Endometrial microvascular endothelial cells (primary cell): ENCODE data around the gene UST. TPM values are rescaled to one million over a fixed set of nuclear protein-coding genes. Genes with fewer than 3 reads are reported as not detected.

ENCODE experiments used
- in situ Hi-C: cut with HindIII; loops from 2 replicates; pipeline ENCODE4 v1.10.0; 2017; ENCODE audit warnings: low sequenced_read_pairs, low pct_unique_long_range_greater_than_20kb; ENCODE audit errors: inconsistent ontology term
- total RNA-seq: library from RNA; depleted of rRNA; stranded (reverse); fragments of >200 nt; gene quantifications from one replicate; pipeline ENCODE4 v1.2.3, GENCODE V29; 2015; ENCODE audit errors: inconsistent ontology term

Gene UST
- total RNA-seq, 1 donor from 2014 or later = 0.09 TPM

DNA sequence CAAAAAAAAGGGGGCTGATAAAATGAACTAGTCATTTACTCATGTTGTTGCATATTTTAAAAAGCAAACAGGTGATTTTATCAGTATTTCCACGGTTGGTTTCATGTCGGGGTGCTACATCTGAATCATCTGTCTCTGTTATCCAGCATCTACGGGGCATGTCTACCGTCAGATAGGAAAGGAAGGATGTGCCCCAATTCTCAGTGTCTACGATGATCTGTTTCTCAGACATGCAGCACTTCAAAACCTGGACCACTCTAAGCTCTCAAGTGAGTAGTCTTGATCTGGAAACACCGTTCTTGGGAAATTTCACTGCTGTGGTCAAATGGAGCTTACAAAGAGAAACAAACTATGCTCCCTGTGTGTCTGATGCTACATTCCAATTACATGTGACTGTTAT is 330.4 kb downstream of the UST start:
- in situ Hi-C loops = no loop called here

GRCh38 chr6:149078211-149078782 is 331.5 kb downstream of the UST start:
- in situ Hi-C loops = no loop called here

DNA sequence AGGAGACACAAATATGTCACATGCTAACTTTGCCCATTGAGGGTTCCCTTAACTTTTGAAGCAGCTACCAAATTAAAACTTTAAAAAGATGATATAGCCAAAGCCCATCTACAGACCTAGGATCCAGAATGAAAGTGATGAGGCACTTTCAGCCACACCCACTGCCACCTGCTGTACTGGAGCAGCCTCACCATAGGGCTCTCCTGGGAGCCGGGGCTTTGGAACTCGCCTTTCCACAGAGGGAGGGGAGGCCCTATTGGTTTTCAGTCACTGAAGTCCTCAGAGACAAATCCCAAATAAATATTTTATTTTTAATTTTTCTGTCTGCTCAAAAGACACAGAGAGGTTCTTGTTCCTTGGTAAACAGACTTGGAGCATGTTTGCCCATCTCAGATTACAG is 332.6 kb downstream of the UST start:
- in situ Hi-C loops = no loop called here

GRCh38 chr6:149079911-149080491 is 333.2 kb downstream of the UST start:
- in situ Hi-C loops = no loop called here

GRCh38 chr6:149080511-149080910 is 333.7 kb downstream of the UST start:
- in situ Hi-C loops = no loop called here

GRCh38 chr6:149081281-149081680 is 334.5 kb downstream of the UST start:
- in situ Hi-C loops = no loop called here

- in situ Hi-C loops = no loop called here
Measured at GRCh38 chr6:149082320-149082719, 335.5 kb downstream of the UST start.

- in situ Hi-C loops = no loop called here
Measured at GRCh38 chr6:149084026-149084425, 337.2 kb downstream of the UST start.

DNA sequence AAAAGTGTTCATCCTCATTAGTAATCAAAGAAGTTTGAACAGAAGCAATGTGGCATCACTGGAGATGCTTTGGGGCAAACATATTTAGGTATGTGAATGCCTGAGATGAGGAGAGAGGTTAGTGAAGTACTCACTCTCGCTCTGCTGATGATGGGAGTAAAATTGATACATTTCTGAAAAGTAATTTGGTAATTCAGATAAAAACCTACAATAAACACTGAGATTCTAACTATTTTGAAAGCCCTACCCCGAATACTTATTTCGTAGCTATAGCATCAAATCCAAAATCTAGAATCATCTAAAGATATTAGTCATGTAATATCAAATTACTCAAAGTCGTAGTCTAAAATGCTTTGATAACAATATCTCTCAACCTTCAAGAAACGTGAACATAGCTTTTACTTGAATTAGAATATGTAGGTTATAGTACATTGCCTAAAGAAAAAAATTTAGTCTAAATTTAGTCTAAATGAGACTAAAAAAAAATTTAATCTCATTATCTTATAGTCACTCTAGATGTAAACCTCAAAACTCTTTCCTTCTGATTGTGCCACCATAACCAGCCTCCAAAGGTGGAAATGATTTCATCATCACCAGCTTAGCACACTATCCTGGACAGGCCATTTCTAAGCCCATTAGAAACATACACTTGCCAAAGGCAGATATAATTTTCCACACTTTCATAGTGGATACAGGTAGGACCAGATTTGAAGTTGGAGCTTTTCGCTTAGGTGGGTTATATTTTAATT is 338.2 kb downstream of the UST start:
- in situ Hi-C loops = no loop called here

DNA sequence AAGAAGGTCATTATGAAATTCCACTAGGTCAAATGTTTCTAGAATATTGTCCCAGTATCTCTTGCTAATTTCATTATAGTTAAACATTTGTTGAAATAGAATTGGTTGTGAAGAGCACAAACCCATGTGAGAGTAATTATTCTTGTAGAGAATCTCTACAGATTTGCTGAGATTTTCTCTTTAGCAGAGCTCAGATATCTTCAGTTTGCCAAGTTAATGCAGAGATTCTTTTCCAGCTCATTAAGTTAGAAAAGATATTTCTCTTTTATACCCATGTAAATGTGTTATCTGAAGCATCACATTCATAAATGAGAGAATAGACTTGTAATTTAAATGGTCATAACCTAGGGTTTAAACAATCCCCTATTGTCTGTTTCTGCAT is 338.7 kb downstream of the UST start:
- in situ Hi-C loops = no loop called here

- in situ Hi-C loops = no loop called here
Measured at GRCh38 chr6:149086363-149086762, 339.5 kb downstream of the UST start.

GRCh38 chr6:149087898-149088297 is 341.1 kb downstream of the UST start:
- in situ Hi-C loops = no loop called here

GRCh38 chr6:149088361-149088760 is 341.5 kb downstream of the UST start:
- in situ Hi-C loops = no loop called here

GRCh38 chr6:149089510-149089909 is 342.7 kb downstream of the UST start:
- in situ Hi-C loops = no loop called here

- in situ Hi-C loops = no loop called here
Measured at GRCh38 chr6:149090937-149091336, 344.1 kb downstream of the UST start.

- in situ Hi-C loops = no loop called here
Measured at GRCh38 chr6:149093643-149094042, 346.8 kb downstream of the UST start.

DNA sequence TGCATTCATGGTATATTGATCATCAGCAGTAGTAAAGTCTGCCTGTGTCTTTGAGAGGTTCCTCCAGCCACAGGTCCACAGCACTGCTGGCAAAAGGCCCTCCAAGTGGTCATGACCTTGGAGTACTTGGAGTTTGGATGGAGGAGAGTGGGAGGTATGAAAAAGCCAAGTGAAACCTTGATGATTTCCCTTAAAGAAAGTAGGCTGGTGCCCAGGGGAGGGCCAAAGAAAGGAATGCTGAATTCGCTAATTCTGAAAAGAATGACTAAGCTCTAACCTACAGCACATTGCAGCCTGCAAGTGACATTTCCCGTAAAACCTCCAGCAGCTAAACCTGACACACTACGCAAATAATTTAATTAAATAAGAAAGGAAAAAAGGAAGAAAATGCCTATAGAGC is 347.3 kb downstream of the UST start:
- in situ Hi-C loops = no loop called here

GRCh38 chr6:149094934-149095351 is 348.1 kb downstream of the UST start:
- in situ Hi-C loops = no loop called here

DNA sequence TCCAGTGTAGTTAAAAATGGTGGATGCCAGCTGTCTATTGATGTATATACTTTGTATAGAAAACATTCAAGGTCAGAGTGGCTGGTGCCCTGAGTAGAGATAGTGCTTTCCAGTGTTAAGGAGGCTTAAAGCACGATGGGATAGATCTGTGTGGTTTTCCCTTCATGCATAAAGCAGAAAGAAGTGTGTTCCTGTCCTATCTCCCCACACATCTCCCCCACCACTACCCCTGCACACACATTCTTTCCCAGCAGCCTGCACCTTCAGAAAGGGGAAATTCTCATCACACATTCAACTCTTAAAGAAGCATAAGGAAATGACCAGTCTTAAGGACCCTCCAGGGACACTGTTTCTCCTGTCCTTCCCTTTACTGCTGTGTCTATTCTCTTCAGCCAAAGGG is 349.0 kb downstream of the UST start:
- in situ Hi-C loops = no loop called here

GRCh38 chr6:149097794-149098193 is 351.0 kb downstream of the UST start:
- in situ Hi-C loops = no loop called here
